HL-60/S4 treated with retinoic acid at 250 ng/mL for 4 days and 3 days (cell line): ENCODE measurements around the gene SF1.

Experiments used
- in situ Hi-C: fragments of 300-500 bp; cut with MboI; formaldehyde crosslinking; loops from 2 replicates; pipeline ENCODE4 v1.7.0; 2022; ENCODE audit warnings: low sequenced_read_pairs

Gene SF1

GRCh38 chr11:64786308-64786707 lies 8.0 kb upstream of the SF1 start:
- in situ Hi-C loops: no loop called here

GRCh38 chr11:64784813-64785581 lies 6.7 kb upstream of the SF1 start:
- in situ Hi-C loops: no loop called here

GRCh38 chr11:64778223-64778472 lies 194 bp downstream of the SF1 start:
- in situ Hi-C loops: no loop called here

- in situ Hi-C loops: no loop called here
These were observed 706 bp downstream of the SF1 start for GRCh38 chr11:64777449-64778222.

- in situ Hi-C loops: no loop called here
These were observed 1.5 kb downstream of the SF1 start for GRCh38 chr11:64776875-64777274.

- in situ Hi-C loops: no loop called here
These were observed 1.9 kb downstream of the SF1 start for GRCh38 chr11:64776425-64776824.

GRCh38 chr11:64774144-64774543 lies 4.2 kb downstream of the SF1 start:
- in situ Hi-C loops: no loop called here

- in situ Hi-C loops: no loop called here
These were observed 5.9 kb downstream of the SF1 start for GRCh38 chr11:64772303-64773018.

GRCh38 chr11:64771861-64772260 lies 6.5 kb downstream of the SF1 start:
- in situ Hi-C loops: no loop called here

- in situ Hi-C loops: no loop called here
These were observed 8.2 kb downstream of the SF1 start for GRCh38 chr11:64770120-64770519.

GRCh38 chr11:64769283-64769682 lies 9.1 kb downstream of the SF1 start:
- in situ Hi-C loops: no loop called here

- in situ Hi-C loops: no loop called here
These were observed 10.0 kb downstream of the SF1 start for GRCh38 chr11:64768300-64768694.

GRCh38 chr11:64767344-64768299 lies 10.7 kb downstream of the SF1 start:
- in situ Hi-C loops: no loop called here

GRCh38 chr11:64766881-64767280 lies 11.5 kb downstream of the SF1 start:
- in situ Hi-C loops: no loop called here

- in situ Hi-C loops: no loop called here
These were observed 12.3 kb downstream of the SF1 start for GRCh38 chr11:64765851-64766665.

GRCh38 chr11:64765291-64765850 lies 13.0 kb downstream of the SF1 start:
- in situ Hi-C loops: no loop called here

GRCh38 chr11:64764753-64765152 lies 13.6 kb downstream of the SF1 start:
- in situ Hi-C loops: no loop called here

- in situ Hi-C loops: no loop called here
These were observed 14.2 kb downstream of the SF1 start for GRCh38 chr11:64764040-64764611.

GRCh38 chr11:64763526-64764039 lies 14.8 kb downstream of the SF1 start:
- in situ Hi-C loops: no loop called here
